Cerebellar cortex (tissue), 1 donor: ENCODE measurements around the gene ADK.
"Not testable (repeated sequence)": the region's sequence is repeated elsewhere in the genome, so short reads cannot be mapped to it uniquely, and the experiment has no call there.

ENCODE experiments used
- DNase-seq: peaks from one replicate; pipeline ENCODE4 v3.0.0-alpha.2; 2015; ENCODE audit warnings: low spot score

ADK gene

GRCh38 chr10:74145133-74145532 lies 5.9 kb upstream of the ADK start:
- DNase-seq: no peak

GRCh38 chr10:74146980-74147379 lies 4.0 kb upstream of the ADK start:
- DNase-seq: not testable (repeated sequence)

- DNase-seq: no peak
Observed at GRCh38 chr10:74150204-74150989, 624 bp upstream of the ADK start, which contains the start of gene AP3M1. AP3M1 (minus strand) TSS chr10:74150828; CDS start chr10:74138379, 12,449 bp downstream.

- no peak for DNase-seq
Observed at GRCh38 chr10:74151879-74152722, 1.1 kb downstream of the ADK start.

GRCh38 chr10:74153123-74153522 lies 2.1 kb downstream of the ADK start:
- DNase-seq: no peak

GRCh38 chr10:74153676-74154075 lies 2.7 kb downstream of the ADK start:
- DNase-seq: no peak

- no peak for DNase-seq
Observed at GRCh38 chr10:74156919-74157289, 5.9 kb downstream of the ADK start.

GRCh38 chr10:74160013-74160412 lies 9.0 kb downstream of the ADK start:
- no peak for DNase-seq

GRCh38 chr10:74163319-74164068 lies 12.5 kb downstream of the ADK start:
- no peak for DNase-seq

GRCh38 chr10:74164716-74165529 lies 13.9 kb downstream of the ADK start:
- DNase-seq: no peak

GRCh38 chr10:74165530-74165901 lies 14.5 kb downstream of the ADK start:
- no peak for DNase-seq

GRCh38 chr10:74167443-74167842 lies 16.4 kb downstream of the ADK start:
- DNase-seq: no peak

- DNase-seq: no peak
Observed at GRCh38 chr10:74171625-74172024, 20.6 kb downstream of the ADK start.

- DNase-seq: no peak
Observed at GRCh38 chr10:74174521-74174920, 23.5 kb downstream of the ADK start.

GRCh38 chr10:74175510-74176379 lies 24.7 kb downstream of the ADK start:
- DNase-seq: no peak

- DNase-seq: peak; percentile 96
Observed at GRCh38 chr10:74176380-74177139, 25.5 kb downstream of the ADK start.

- peak; percentile 41 for DNase-seq
Observed at GRCh38 chr10:74177140-74177677, 26.2 kb downstream of the ADK start.

GRCh38 chr10:74178042-74178791 lies 27.2 kb downstream of the ADK start:
- no peak for DNase-seq
